Keratinocyte (primary cell): ENCODE data around the gene DGKQ. TPM values are rescaled to one million over a fixed set of nuclear protein-coding genes. Genes with fewer than 3 reads are reported as not detected.

ENCODE experiments used
- DNase-seq: peaks from one replicate; pipeline ENCODE4 v3.0.0-alpha.2; 2011; ENCODE audit warnings: low read depth, missing footprints, low spot score
- FAIRE-seq: peaks from 2 replicates; lab custom pipeline; 2011; peaks lifted over from hg19 to GRCh38; lab: Jason Lieb, UNC
- H2AFZ ChIP-seq: 2 replicates; pipeline ENCODE4 v1.6.0; 2012; ENCODE audit warnings: low read length, control low read depth, inconsistent platforms; ENCODE audit not compliant: control insufficient read depth
- H3K27ac ChIP-seq: 2 replicates; pipeline ENCODE4 v1.5.1; 2011; ENCODE audit warnings: low read length; ENCODE audit not compliant: control insufficient read depth, insufficient read depth
- H3K27me3 ChIP-seq: 3 replicates; pipeline ENCODE4 v1.6.0; 2011; ENCODE audit warnings: low read length; ENCODE audit not compliant: control insufficient read depth, insufficient read depth; ENCODE audit errors: extremely low read depth
- H3K36me3 ChIP-seq, 2 experiments: 2 replicates in 1 of 2; 3 replicates in 1 of 2; pipeline ENCODE4 v1.5.1; 2011; ENCODE audit warnings: low read length in 2 of 2, mild to moderate bottlenecking in 1 of 2; ENCODE audit not compliant: control insufficient read depth in 2 of 2, insufficient read depth in 2 of 2; ENCODE audit errors: extremely low read depth in 1 of 2
- H3K4me1 ChIP-seq: 3 replicates; pipeline ENCODE4 v1.5.1; 2011; ENCODE audit warnings: low read length; ENCODE audit not compliant: control insufficient read depth, insufficient read depth; ENCODE audit errors: extremely low read depth
- H3K4me2 ChIP-seq: 3 replicates; pipeline ENCODE4 v1.6.0; 2011; ENCODE audit warnings: low read depth, low read length; ENCODE audit not compliant: control insufficient read depth, insufficient read depth; ENCODE audit errors: extremely low read depth
- H3K4me3 ChIP-seq, 3 experiments: fragments of 200-600 bp in 1 of 3; sonication (generic) in 1 of 3; 2 replicates in 2 of 3; 3 replicates in 1 of 3; pipeline ENCODE4 v1.5.1; 2011 to 2016; ENCODE audit warnings: low read length in 3 of 3, mild to moderate bottlenecking in 3 of 3, control low read depth in 2 of 3, inconsistent platforms in 1 of 3, low read depth in 1 of 3, mixed read lengths in 1 of 3, mixed run types in 1 of 3, moderate library complexity in 1 of 3; ENCODE audit not compliant: control insufficient read depth in 2 of 3, insufficient read depth in 2 of 3; ENCODE audit errors: extremely low read depth in 1 of 3
- H3K79me2 ChIP-seq: 2 replicates; pipeline ENCODE4 v1.6.0; 2012; ENCODE audit warnings: low read length; ENCODE audit not compliant: control insufficient read depth, insufficient read depth
- H3K9ac ChIP-seq: 3 replicates; pipeline ENCODE4 v1.6.0; 2011; ENCODE audit warnings: low read length; ENCODE audit not compliant: control insufficient read depth, insufficient read depth; ENCODE audit errors: extremely low read depth
- H3K9me1 ChIP-seq: 3 replicates; pipeline ENCODE4 v1.6.0; 2011; ENCODE audit warnings: low read length; ENCODE audit not compliant: control insufficient read depth, insufficient read depth; ENCODE audit errors: extremely low read depth
- H3K9me3 ChIP-seq: 2 replicates; pipeline ENCODE4 v1.5.1; 2012; ENCODE audit warnings: low read depth, low read length; ENCODE audit not compliant: control insufficient read depth
- H4K20me1 ChIP-seq: 3 replicates; pipeline ENCODE4 v1.6.0; 2011; ENCODE audit warnings: low read length; ENCODE audit not compliant: control insufficient read depth, insufficient read depth; ENCODE audit errors: extremely low read depth
- CTCF ChIP-seq, 3 experiments: IDR thresholded peaks in 1 of 3; conservative IDR thresholded peaks in 1 of 3; optimal IDR thresholded peaks in 1 of 3; 2 replicates in 2 of 3; 3 replicates in 1 of 3; pipeline versions ENCODE3 to v1.5.1; 2011; ENCODE audit warnings: low read length in 3 of 3, mild to moderate bottlenecking in 3 of 3, moderate library complexity in 2 of 3, control low read depth in 1 of 3, inconsistent platforms in 1 of 3; ENCODE audit not compliant: insufficient read depth in 2 of 3; ENCODE audit errors: extremely low read depth in 1 of 3
- EZH2 ChIP-seq: IDR thresholded peaks from one replicate; pipeline ENCODE4 v1.6.1; 2012; ENCODE audit warnings: inconsistent platforms, mild to moderate bottlenecking, low read length, moderate library complexity
- dilution Hi-C: fragments of 300-500 bp; cut with MboI; formaldehyde crosslinking; loops from one replicate; pipeline ENCODE4 v1.7.0; 2020; ENCODE audit warnings: low sequenced_read_pairs; ENCODE audit not compliant: extremely low pct_ligation_motif_present
- polyA plus RNA-seq, 5 experiments: library from polyadenylated mRNA; depleted of rRNA in 3 of 5; stranded (reverse) in 3 of 5; stranded (forward) in 1 of 5; unstranded in 1 of 5; fragments of >200 nt; gene quantifications; 1 replicate in 1 of 5; 2 replicates in 3 of 5; 3 replicates in 1 of 5; pipeline versions ENCODE4 v1.2.1 to v1.2.3, GENCODE V29; 2011 to 2012; ENCODE audit warnings: missing spikeins in 2 of 5, low read depth in 1 of 5, low replicate concordance in 1 of 5

Gene DGKQ
- polyA plus RNA-seq, 1 donor (not counting 4 experiments of a cell fraction or from before 2014, with no cell fraction given): 5.3 TPM

DNA sequence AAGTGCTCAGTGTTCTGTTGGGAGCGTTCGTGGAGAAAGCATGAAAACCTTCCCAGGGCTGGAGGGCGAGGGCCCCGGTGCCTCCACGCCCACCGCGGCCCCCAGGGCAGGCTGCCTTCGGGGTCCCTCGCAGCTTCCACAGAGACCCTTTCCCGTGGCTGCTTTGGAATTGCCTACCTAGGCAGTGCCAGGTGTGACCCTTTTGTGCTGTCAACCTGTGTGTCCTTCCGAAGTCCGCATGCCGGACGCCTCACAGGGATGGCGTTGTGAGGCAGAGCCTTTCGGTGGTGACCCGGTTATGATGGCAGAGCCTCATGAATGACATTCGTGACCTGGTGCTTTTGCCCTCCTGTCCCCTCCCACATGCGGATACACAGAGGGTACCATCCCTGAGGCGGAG is 23.7 kb downstream of the DGKQ start:
- Histone ChIP-seq H2AFZ (no peak overlapping the region), H3K27me3 (no peaks in the 10 kb centered on the region), H3K9me3 (no peaks in the 10 kb centered on the region), H3K36me3 (peaks cover 0 to 2% of the 10 kb centered on the region in 2 experiments), H4K20me1 (no peaks in the 10 kb centered on the region), H3K4me1 (no peaks in the 10 kb centered on the region), H3K9ac (no peak overlapping the region), H3K9me1 (no peaks in the 10 kb centered on the region), H3K4me2 (no peak overlapping the region), H3K4me3 (no peak overlapping the region), H3K79me2 (no peaks in the 10 kb centered on the region), H3K27ac (no peak overlapping the region)
- dilution Hi-C loops: no loop called here
- DNase-seq (no peak), FAIRE-seq (no peak)
- TF ChIP-seq EZH2 (no peak), CTCF (optimal IDR thresholded peaks at IDR 0.05 in 1 of 3, IDR thresholded peaks at IDR 0.05 in 1 of 3, conservative IDR thresholded peaks at IDR 0.05 in 1 of 3; ENCODE audit: extremely low read depth in 1 of 3, insufficient read depth in 2 of 3, low read length in 3 of 3) (no peak)

- Histone ChIP-seq H3K79me2 (no peaks in the 10 kb centered on the region), H4K20me1 (no peaks in the 10 kb centered on the region), H3K4me3 (no peak overlapping the region), H3K9ac (no peak overlapping the region), H3K9me1 (no peaks in the 10 kb centered on the region), H2AFZ (no peak overlapping the region), H3K36me3 (no peaks in the 10 kb centered on the region), H3K9me3 (no peaks in the 10 kb centered on the region), H3K4me1 (no peaks in the 10 kb centered on the region), H3K27me3 (no peaks in the 10 kb centered on the region), H3K4me2 (no peak overlapping the region), H3K27ac (no peak overlapping the region)
- dilution Hi-C loops: no loop called here
- no peak for DNase-seq
- FAIRE-seq: no peak
- TF ChIP-seq CTCF (optimal IDR thresholded peaks at IDR 0.05 in 1 of 3, IDR thresholded peaks at IDR 0.05 in 1 of 3, conservative IDR thresholded peaks at IDR 0.05 in 1 of 3; ENCODE audit: extremely low read depth in 1 of 3, insufficient read depth in 2 of 3, low read length in 3 of 3) (no peak), EZH2 (no peak)
Observed at GRCh38 chr4:948936-949300, 24.5 kb downstream of the DGKQ start.
